H9 (cell line): ENCODE measurements around the gene NTRK3. TPM values are rescaled to one million over a fixed set of nuclear protein-coding genes. Genes with fewer than 3 reads are reported as not detected.

ENCODE experiments used
- DNase-seq: peaks from one replicate; pipeline ENCODE4 v3.0.0-alpha.2; 2017
- H2AFZ ChIP-seq: one replicate; pipeline ENCODE4 v1.6.1; 2013; ENCODE audit warnings: mild to moderate bottlenecking, low read length, control low read depth, moderate library complexity
- H2AK5ac ChIP-seq: 2 replicates; pipeline ENCODE4 v1.6.1; 2013; ENCODE audit warnings: low read length, control low read depth, mixed read lengths; ENCODE audit not compliant: insufficient read length
- H2BK120ac ChIP-seq: one replicate; pipeline ENCODE4 v1.6.1; 2013; ENCODE audit warnings: low read depth, mild to moderate bottlenecking, low read length, control low read depth, inconsistent platforms; ENCODE audit not compliant: poor library complexity, severe bottlenecking
- H2BK12ac ChIP-seq: 2 replicates; pipeline ENCODE4 v1.6.1; 2013; ENCODE audit warnings: low read length, control low read depth, mixed read lengths, low read depth; ENCODE audit not compliant: insufficient read length
- H2BK15ac ChIP-seq: 2 replicates; pipeline ENCODE4 v1.6.1; 2013; ENCODE audit warnings: low read depth, low read length, control low read depth
- H2BK20ac ChIP-seq: one replicate; pipeline ENCODE4 v1.6.1; 2013; ENCODE audit warnings: low read depth, mild to moderate bottlenecking, low read length, control low read depth, inconsistent platforms; ENCODE audit not compliant: poor library complexity, severe bottlenecking
- H2BK5ac ChIP-seq: 2 replicates; pipeline ENCODE4 v1.6.1; 2013; ENCODE audit warnings: low read length, control low read depth, mixed read lengths; ENCODE audit not compliant: insufficient read length
- H3K14ac ChIP-seq: 2 replicates; pipeline ENCODE4 v1.6.1; 2013; ENCODE audit warnings: low read length, control low read depth; ENCODE audit not compliant: insufficient read depth
- H3K18ac ChIP-seq: 2 replicates; pipeline ENCODE4 v1.6.1; 2013; ENCODE audit warnings: low read depth, mild to moderate bottlenecking, mixed read lengths, low read length, control low read depth; ENCODE audit not compliant: insufficient read length
- H3K23ac ChIP-seq: 2 replicates; pipeline ENCODE4 v1.6.1; 2013; ENCODE audit warnings: low read length, control low read depth, mixed read lengths, low read depth; ENCODE audit not compliant: insufficient read length
- H3K23me2 ChIP-seq: 2 replicates; pipeline ENCODE4 v1.6.1; 2013; ENCODE audit warnings: low read depth, mild to moderate bottlenecking, mixed read lengths, low read length, control low read depth; ENCODE audit not compliant: insufficient read length, poor library complexity, severe bottlenecking
- H3K27ac ChIP-seq: 2 replicates; pipeline ENCODE4 v1.5.1; 2013; ENCODE audit warnings: low read length, control low read depth, mixed read lengths, low read depth; ENCODE audit not compliant: insufficient read length
- H3K27me3 ChIP-seq: 2 replicates; pipeline ENCODE4 v1.6.1; 2013; ENCODE audit warnings: low read length, control low read depth, inconsistent platforms; ENCODE audit not compliant: insufficient read depth
- H3K4ac ChIP-seq: 2 replicates; pipeline ENCODE4 v1.6.1; 2013; ENCODE audit warnings: low read depth, mild to moderate bottlenecking, control low read depth, inconsistent platforms, low read length, moderate library complexity
- H3K4me1 ChIP-seq: 2 replicates; pipeline ENCODE4 v1.6.1; 2013; ENCODE audit warnings: low read length, control low read depth, inconsistent platforms; ENCODE audit not compliant: insufficient read depth
- H3K4me2 ChIP-seq: 2 replicates; pipeline ENCODE4 v1.6.1; 2013; ENCODE audit warnings: low read length, control low read depth, mixed read lengths; ENCODE audit not compliant: insufficient read length, insufficient read depth
- H3K56ac ChIP-seq: 2 replicates; pipeline ENCODE4 v1.6.1; 2013; ENCODE audit warnings: low read depth, mild to moderate bottlenecking, mixed read lengths, low read length, control low read depth; ENCODE audit not compliant: insufficient read length
- H3K79me1 ChIP-seq: 2 replicates; pipeline ENCODE4 v1.6.1; 2013; ENCODE audit warnings: low read depth, mild to moderate bottlenecking, moderate library complexity, low read length, control low read depth, inconsistent platforms; ENCODE audit not compliant: insufficient read depth, poor library complexity, severe bottlenecking
- H3K79me2 ChIP-seq: 2 replicates; pipeline ENCODE4 v1.6.1; 2013; ENCODE audit warnings: low read length, control low read depth, inconsistent platforms; ENCODE audit not compliant: insufficient read depth
- H3K9ac ChIP-seq: 2 replicates; pipeline ENCODE4 v1.6.1; 2013; ENCODE audit warnings: low read length, control low read depth, mixed read lengths; ENCODE audit not compliant: insufficient read length; ENCODE audit errors: extremely low read depth
- H3K9me3 ChIP-seq: one replicate; pipeline ENCODE4 v1.6.1; 2013; ENCODE audit warnings: low read depth, low read length, inconsistent platforms; ENCODE audit not compliant: control insufficient read depth
- H3T11ph ChIP-seq: one replicate; pipeline ENCODE4 v1.6.1; 2013; ENCODE audit warnings: mild to moderate bottlenecking, low read length, control low read depth, inconsistent platforms
- H4K20me1 ChIP-seq: one replicate; pipeline ENCODE4 v1.6.1; 2013; ENCODE audit not compliant: control insufficient read depth, insufficient read length, insufficient read depth
- H4K5ac ChIP-seq: 2 replicates; pipeline ENCODE4 v1.6.1; 2013; ENCODE audit warnings: low read depth, mild to moderate bottlenecking, mixed read lengths, low read length, control low read depth; ENCODE audit not compliant: insufficient read length
- H4K8ac ChIP-seq: replicated peaks from 2 replicates; pipeline ENCODE4 v1.6.1; 2013; ENCODE audit warnings: low read length, control low read depth, mixed read lengths, low read depth; ENCODE audit not compliant: insufficient read length
- H4K91ac ChIP-seq: 2 replicates; pipeline ENCODE4 v1.6.1; 2013; ENCODE audit warnings: low read depth, mild to moderate bottlenecking, moderate library complexity, mixed read lengths, low read length, control low read depth; ENCODE audit not compliant: insufficient read length
- H3K27ac Mint-ChIP-seq, 3 experiments: 2 replicates in 2 of 3; 3 replicates in 1 of 3; pipeline ENCODE4 v1.8.0; 2020 to 2021; ENCODE audit warnings: mixed read lengths in 3 of 3, mild to moderate bottlenecking in 1 of 3, moderate library complexity in 1 of 3
- H3K27me3 Mint-ChIP-seq: 2 replicates; pipeline ENCODE4 v1.8.0; 2021; ENCODE audit warnings: low read depth, mild to moderate bottlenecking, moderate library complexity, mixed read lengths
- H3K36me3 Mint-ChIP-seq, 3 experiments: 2 replicates in 2 of 3; 3 replicates in 1 of 3; pipeline ENCODE4 v1.8.0; 2020 to 2021; ENCODE audit warnings: low read depth in 3 of 3, mixed read lengths in 3 of 3; ENCODE audit not compliant: insufficient read depth in 1 of 3
- H3K4me1 Mint-ChIP-seq, 2 experiments: 2 replicates each; pipeline ENCODE4 v1.8.0; 2020; ENCODE audit warnings: mixed read lengths in 2 of 2
- H3K4me3 Mint-ChIP-seq, 2 experiments: 2 replicates in 1 of 2; 3 replicates in 1 of 2; pipeline ENCODE4 v1.8.0; 2020 to 2021; ENCODE audit warnings: mild to moderate bottlenecking in 2 of 2, mixed read lengths in 2 of 2, moderate library complexity in 1 of 2
- H3K9me3 Mint-ChIP-seq, 2 experiments: 2 replicates in 1 of 2; 3 replicates in 1 of 2; pipeline ENCODE4 v1.8.0; 2020; ENCODE audit warnings: mild to moderate bottlenecking in 2 of 2, mixed read lengths in 2 of 2, moderate library complexity in 1 of 2
- CTCF ChIP-seq: fragments of 200-600 bp; sonication (generic); conservative IDR thresholded peaks from 3 replicates; pipeline ENCODE4 v1.8.0; 2021; ENCODE audit warnings: antibody characterized with exemption, mild to moderate bottlenecking
- WGBS: extraction: QIAGEN DNeasy Blood & Tissue Kit; methylation state at CpG from one replicate; pipeline ENCODE4 v1.1.7; 2013; ENCODE audit warnings: missing lambda C conversion rate, low lambda C conversion rate, mixed read lengths; ENCODE audit not compliant: insufficient read length; ENCODE audit errors: extremely low coverage; 5-methylcytosine and 5-hydroxymethylcytosine counted together
- total RNA-seq: library from RNA; stranded (reverse); gene quantifications from 2 replicates; pipeline ENCODE4 v1.2.1, GENCODE V29; 2021

The NTRK3 gene
- total RNA-seq, 1 experiment from 2014 or later = 2.5 TPM

GRCh38 chr15:87910301-87910700 lies 346.2 kb downstream of the NTRK3 start:
- Histone ChIP-seq H3K27ac (no peak overlapping the region), H2AFZ (no peak overlapping the region), H3K18ac (no peak overlapping the region), H2AK5ac (no peak overlapping the region), H2BK15ac (no peak overlapping the region), H3K4me2 (no peak overlapping the region), H2BK120ac (no peak overlapping the region), H2BK5ac (no peak overlapping the region), H3K79me1 (no peaks in the 10 kb centered on the region), H3K79me2 (no peaks in the 10 kb centered on the region), H4K8ac (no peak overlapping the region), H2BK12ac (no peak overlapping the region), H4K20me1 (no peaks in the 10 kb centered on the region), H3K56ac (no peak overlapping the region), H4K91ac (no peak overlapping the region), H2BK20ac (no peak overlapping the region), H3K27me3 (no peaks in the 10 kb centered on the region), H3K14ac (no peak overlapping the region), H3K23ac (no peak overlapping the region), H3K23me2 (no peaks in the 10 kb centered on the region), H3T11ph (no peak overlapping the region), H3K4ac (no peak overlapping the region), H3K4me1 (no peaks in the 10 kb centered on the region), H3K9me3 (no peaks in the 10 kb centered on the region), H4K5ac (no peak overlapping the region), H3K9ac (no peak overlapping the region)
- peak overlapping the region in 1 of 3 experiments; percentile 66; a peak in 1 of 7 replicates for H3K27ac Mint-ChIP-seq
- no peaks in the 10 kb centered on the region for H3K36me3 Mint-ChIP-seq
- no peak for DNase-seq
- H3K4me3 Mint-ChIP-seq = no peak overlapping the region
- H3K27me3 Mint-ChIP-seq = peaks cover 7% of the 10 kb centered on the region
- no peaks in the 10 kb centered on the region; a peak in 1 of 5 replicates for H3K9me3 Mint-ChIP-seq
- peaks cover 0 to 4% of the 10 kb centered on the region in 2 experiments; a peak in 2 of 4 replicates for H3K4me1 Mint-ChIP-seq
- no CpG with 5 or more reads among the region's 4 CpGs for WGBS
- no peak for TF ChIP-seq CTCF
